HL-60 (cell line): ENCODE data around the gene ST7L.

ENCODE experiments used
- DNase-seq, 2 experiments: peaks; one replicate each; pipeline ENCODE4 v3.0.0-alpha.2; 2010 to 2020; ENCODE audit warnings: low read depth in 1 of 2, low spot score in 1 of 2
- H3K27ac ChIP-seq: fragments of 250-450 bp; sonication (Bioruptor Pico); replicated peaks from 2 replicates; pipeline ENCODE4 v1.5.1; 2020; ENCODE audit warnings: mild to moderate bottlenecking, moderate library complexity
- H3K27me3 ChIP-seq: fragments of 250-450 bp; sonication (Bioruptor Pico); 2 replicates; pipeline ENCODE4 v1.5.1; 2021; ENCODE audit warnings: mild to moderate bottlenecking, moderate library complexity; ENCODE audit not compliant: insufficient read depth, poor library complexity, severe bottlenecking
- H3K4me3 ChIP-seq: replicated peaks from 2 replicates; pipeline ENCODE4 v1.5.1; 2011; ENCODE audit warnings: mild to moderate bottlenecking, control low read depth, low read length; ENCODE audit not compliant: insufficient read depth
- GABPA ChIP-seq: IDR thresholded peaks from 2 replicates; pipeline ENCODE4 v1.6.1; 2012; ENCODE audit warnings: low read depth
- POLR2AphosphoS5 ChIP-seq: IDR thresholded peaks from 2 replicates; pipeline ENCODE4 v1.6.1; 2012; ENCODE audit warnings: low read depth
- SPI1 ChIP-seq: IDR thresholded peaks from 2 replicates; pipeline ENCODE4 v1.6.1; 2012; ENCODE audit warnings: low read depth, mild to moderate bottlenecking, borderline replicate concordance
- TF ChIP-seq, protein P1 (sequence below): IDR thresholded peaks from 2 replicates; pipeline ENCODE4 v1.6.1; 2012; ENCODE audit warnings: low read depth; ENCODE audit not compliant: insufficient replicate concordance
- TF ChIP-seq, protein P2 (sequence below): IDR thresholded peaks from one replicate; pipeline ENCODE4 v1.5.1; 2011; ENCODE audit warnings: low read length, control low read depth, inconsistent platforms; ENCODE audit not compliant: insufficient read depth

The ST7L gene

DNA sequence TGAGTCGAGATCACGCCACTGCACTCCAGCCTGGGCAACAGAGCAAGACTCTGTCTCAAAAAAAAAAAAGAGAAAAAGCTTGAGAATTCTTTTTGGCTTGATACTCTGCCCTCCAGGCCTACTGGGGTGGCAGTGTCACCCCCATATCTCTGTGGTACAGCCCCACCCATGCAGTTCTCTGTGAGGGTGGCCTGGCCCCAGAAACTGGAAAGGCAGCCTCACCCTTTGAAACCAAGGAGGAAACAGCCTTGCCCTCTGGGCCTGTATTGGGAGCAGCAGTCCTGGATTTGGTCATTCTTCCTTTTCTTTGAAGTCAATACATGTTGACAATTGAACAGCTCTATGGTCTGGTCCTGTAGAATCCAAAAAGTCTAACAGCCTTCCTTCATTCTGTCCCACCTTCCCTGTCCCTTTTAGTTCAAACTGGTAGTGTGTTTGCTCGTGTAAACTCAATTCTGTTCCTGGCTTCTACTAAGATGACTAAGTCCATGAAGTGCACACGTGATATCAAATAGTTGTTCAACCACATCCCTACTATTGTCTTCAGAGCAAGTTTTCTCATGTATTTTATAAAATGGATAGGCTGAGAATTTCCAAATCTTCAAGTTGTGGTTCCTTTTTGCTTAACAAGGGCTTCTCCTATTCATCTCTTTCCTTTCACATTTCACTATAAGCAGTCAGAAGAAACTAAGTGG, 13.2 kb downstream of the ST7L start:
- no peaks in the 10 kb centered on the region for H3K27me3 ChIP-seq
- no peak overlapping the region for H3K27ac ChIP-seq
- no peak for DNase-seq
- TF ChIP-seq, protein P1, sequence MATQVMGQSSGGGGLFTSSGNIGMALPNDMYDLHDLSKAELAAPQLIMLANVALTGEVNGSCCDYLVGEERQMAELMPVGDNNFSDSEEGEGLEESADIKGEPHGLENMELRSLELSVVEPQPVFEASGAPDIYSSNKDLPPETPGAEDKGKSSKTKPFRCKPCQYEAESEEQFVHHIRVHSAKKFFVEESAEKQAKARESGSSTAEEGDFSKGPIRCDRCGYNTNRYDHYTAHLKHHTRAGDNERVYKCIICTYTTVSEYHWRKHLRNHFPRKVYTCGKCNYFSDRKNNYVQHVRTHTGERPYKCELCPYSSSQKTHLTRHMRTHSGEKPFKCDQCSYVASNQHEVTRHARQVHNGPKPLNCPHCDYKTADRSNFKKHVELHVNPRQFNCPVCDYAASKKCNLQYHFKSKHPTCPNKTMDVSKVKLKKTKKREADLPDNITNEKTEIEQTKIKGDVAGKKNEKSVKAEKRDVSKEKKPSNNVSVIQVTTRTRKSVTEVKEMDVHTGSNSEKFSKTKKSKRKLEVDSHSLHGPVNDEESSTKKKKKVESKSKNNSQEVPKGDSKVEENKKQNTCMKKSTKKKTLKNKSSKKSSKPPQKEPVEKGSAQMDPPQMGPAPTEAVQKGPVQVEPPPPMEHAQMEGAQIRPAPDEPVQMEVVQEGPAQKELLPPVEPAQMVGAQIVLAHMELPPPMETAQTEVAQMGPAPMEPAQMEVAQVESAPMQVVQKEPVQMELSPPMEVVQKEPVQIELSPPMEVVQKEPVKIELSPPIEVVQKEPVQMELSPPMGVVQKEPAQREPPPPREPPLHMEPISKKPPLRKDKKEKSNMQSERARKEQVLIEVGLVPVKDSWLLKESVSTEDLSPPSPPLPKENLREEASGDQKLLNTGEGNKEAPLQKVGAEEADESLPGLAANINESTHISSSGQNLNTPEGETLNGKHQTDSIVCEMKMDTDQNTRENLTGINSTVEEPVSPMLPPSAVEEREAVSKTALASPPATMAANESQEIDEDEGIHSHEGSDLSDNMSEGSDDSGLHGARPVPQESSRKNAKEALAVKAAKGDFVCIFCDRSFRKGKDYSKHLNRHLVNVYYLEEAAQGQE = no peak
- no peak for TF ChIP-seq SPI1
- no peak for TF ChIP-seq POLR2AphosphoS5
- TF ChIP-seq GABPA = no peak
- TF ChIP-seq, protein P2, sequence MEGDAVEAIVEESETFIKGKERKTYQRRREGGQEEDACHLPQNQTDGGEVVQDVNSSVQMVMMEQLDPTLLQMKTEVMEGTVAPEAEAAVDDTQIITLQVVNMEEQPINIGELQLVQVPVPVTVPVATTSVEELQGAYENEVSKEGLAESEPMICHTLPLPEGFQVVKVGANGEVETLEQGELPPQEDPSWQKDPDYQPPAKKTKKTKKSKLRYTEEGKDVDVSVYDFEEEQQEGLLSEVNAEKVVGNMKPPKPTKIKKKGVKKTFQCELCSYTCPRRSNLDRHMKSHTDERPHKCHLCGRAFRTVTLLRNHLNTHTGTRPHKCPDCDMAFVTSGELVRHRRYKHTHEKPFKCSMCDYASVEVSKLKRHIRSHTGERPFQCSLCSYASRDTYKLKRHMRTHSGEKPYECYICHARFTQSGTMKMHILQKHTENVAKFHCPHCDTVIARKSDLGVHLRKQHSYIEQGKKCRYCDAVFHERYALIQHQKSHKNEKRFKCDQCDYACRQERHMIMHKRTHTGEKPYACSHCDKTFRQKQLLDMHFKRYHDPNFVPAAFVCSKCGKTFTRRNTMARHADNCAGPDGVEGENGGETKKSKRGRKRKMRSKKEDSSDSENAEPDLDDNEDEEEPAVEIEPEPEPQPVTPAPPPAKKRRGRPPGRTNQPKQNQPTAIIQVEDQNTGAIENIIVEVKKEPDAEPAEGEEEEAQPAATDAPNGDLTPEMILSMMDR = no peak
- no peak overlapping the region for H3K4me3 ChIP-seq

DNA sequence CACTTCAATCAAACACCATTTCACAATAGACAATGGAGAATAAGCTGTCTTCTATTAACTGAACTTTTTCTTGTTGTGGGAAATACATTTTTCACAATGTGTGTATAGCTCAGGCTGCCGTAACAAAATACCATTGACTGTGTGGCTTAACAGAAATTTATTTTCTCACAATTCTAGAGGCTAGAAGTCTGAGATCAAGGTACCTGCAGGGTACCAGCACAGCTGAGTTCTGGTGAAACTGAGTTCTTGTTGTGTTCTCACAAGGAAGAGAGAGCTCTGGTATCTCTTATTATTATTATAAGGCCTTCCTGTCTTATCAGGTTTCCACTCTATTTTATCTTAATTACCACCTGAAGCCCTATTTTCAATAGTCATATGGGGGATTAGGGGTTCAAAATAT, 15.4 kb downstream of the ST7L start:
- DNase-seq = no peak
- Histone ChIP-seq H3K27ac (no peak overlapping the region), H3K27me3 (no peaks in the 10 kb centered on the region), H3K4me3 (no peak overlapping the region)
- no peak for TF ChIP-seq SPI1

DNA sequence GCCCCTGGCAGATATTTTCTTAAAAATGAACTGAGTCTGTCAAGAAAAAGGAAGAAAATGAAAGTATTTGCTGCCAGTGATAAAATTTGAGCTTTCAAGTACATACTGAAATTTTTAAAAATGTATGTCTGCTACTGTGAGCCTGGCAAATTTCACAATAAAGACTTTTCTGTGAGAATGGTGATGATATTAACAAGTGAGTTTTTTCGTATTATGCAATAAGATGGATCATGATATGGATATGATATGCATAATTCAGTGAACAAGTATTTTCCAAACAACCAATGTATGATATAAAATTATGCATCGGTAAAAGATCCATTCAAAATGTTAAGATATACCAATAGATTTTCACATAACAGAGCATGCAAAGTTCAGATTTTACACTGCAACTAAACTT, 15.9 kb downstream of the ST7L start:
- Histone ChIP-seq H3K27me3 (no peaks in the 10 kb centered on the region), H3K27ac (no peak overlapping the region), H3K4me3 (no peak overlapping the region)
- TF ChIP-seq, protein P2 = no peak
- DNase-seq = no peak

DNA sequence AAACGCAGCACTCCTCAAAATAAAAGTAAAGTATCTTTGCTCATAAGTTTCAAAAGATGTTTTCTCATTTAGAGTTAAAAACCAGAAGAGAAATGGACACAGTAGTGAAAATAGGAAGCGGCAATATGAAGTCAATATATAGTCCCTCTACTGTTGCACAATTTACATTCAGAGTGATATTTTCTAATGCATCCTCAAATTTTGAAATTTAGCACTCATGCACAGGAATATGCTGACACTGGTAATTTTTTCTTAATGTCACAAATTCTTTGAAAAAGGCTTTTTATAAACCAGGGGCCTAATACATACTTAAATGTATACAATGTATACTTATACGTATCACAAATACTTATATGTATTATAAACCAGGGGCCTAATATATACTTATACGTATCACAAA, 19.5 kb downstream of the ST7L start:
- H3K4me3 ChIP-seq = no peak overlapping the region
- peak in 1 of 2 experiments; percentile 27 for DNase-seq
- no peak for TF ChIP-seq POLR2AphosphoS5
- no peak for TF ChIP-seq GABPA
- TF ChIP-seq, protein P1 = no peak
- TF ChIP-seq, protein P2 = no peak
- no peak for TF ChIP-seq SPI1

More for the DNA sequence above, 19.5 kb downstream of the ST7L start:
- Histone ChIP-seq H3K27me3 (no peaks in the 10 kb centered on the region), H3K27ac (no peak overlapping the region)
